Tibial nerve (tissue), 4 donors: ENCODE results near the gene ZNF669. TPM values are rescaled to one million over a fixed set of nuclear protein-coding genes. Genes with fewer than 3 reads are reported as not detected.

ENCODE experiments used
- DNase-seq, 2 donors: peaks; one replicate each; pipeline ENCODE4 v3.0.0-alpha.2; 2019; ENCODE audit warnings: low spot score in 2 of 2
- H3K27ac ChIP-seq, 4 donors: fragments of 200-600 bp; sonication (generic) in 3 of 4; one replicate each; pipeline ENCODE4 v1.5.1; 2017 to 2019; ENCODE audit warnings: mild to moderate bottlenecking in 1 of 4
- H3K27me3 ChIP-seq, 2 donors: fragments of 200-600 bp; sonication (generic) in 1 of 2; one replicate each; pipeline versions ENCODE4 v1.5.1 to v1.6.0; 2017 to 2019
- H3K36me3 ChIP-seq, 3 donors: fragments of 200-600 bp; sonication (generic); one replicate each; pipeline ENCODE4 v1.5.1; 2018 to 2019
- H3K4me1 ChIP-seq, 4 donors: fragments of 200-600 bp; sonication (generic) in 3 of 4; one replicate each; pipeline ENCODE4 v1.5.1; 2017 to 2019
- H3K4me3 ChIP-seq, 4 donors: fragments of 200-600 bp; sonication (generic) in 3 of 4; one replicate each; pipeline ENCODE4 v1.5.1; 2017 to 2019; ENCODE audit warnings: mild to moderate bottlenecking in 1 of 4, moderate library complexity in 1 of 4
- H3K9me3 ChIP-seq, 4 donors: fragments of 200-600 bp; sonication (generic) in 3 of 4; one replicate each; pipeline ENCODE4 v1.5.1; 2017 to 2019
- CTCF ChIP-seq, 5 experiments: fragments of 200-600 bp in 3 of 5; fragments of 450-650 bp in 2 of 5; sonication (generic) in 3 of 5; IDR thresholded peaks; one replicate each; pipeline ENCODE4 v1.5.1; 2016 to 2019; ENCODE audit warnings: antibody characterized with exemption in 5 of 5, mild to moderate bottlenecking in 3 of 5, moderate library complexity in 2 of 5
- EP300 ChIP-seq, 2 donors: sonication (generic); formaldehyde crosslinking; IDR thresholded peaks; one replicate each; pipeline ENCODE4 v1.6.1; 2017; ENCODE audit warnings: antibody characterized with exemption in 2 of 2, mild to moderate bottlenecking in 1 of 2
- POLR2A ChIP-seq, 2 donors: fragments of 450-650 bp; IDR thresholded peaks; one replicate each; pipeline ENCODE4 v1.6.1; 2017; ENCODE audit warnings: antibody characterized with exemption in 2 of 2, mild to moderate bottlenecking in 2 of 2, moderate library complexity in 2 of 2
- WGBS, 2 donors: methylation state at CpG; one replicate each; pipeline ENCODE4 v1.1.5; 2018; 5-methylcytosine and 5-hydroxymethylcytosine counted together
- total RNA-seq, 4 donors: library from RNA; depleted of rRNA; stranded (reverse); fragments of >200 nt; gene quantifications; one replicate each; pipeline ENCODE4 v1.1.0, GENCODE V29; 2016

ZNF669 gene
- total RNA-seq, 4 donors from 2014 or later, result 6.0 to 12.2 (median 8.7) TPM

GRCh38 chr1:247088967-247089366 is 15.2 kb downstream of the ZNF669 start:
- DNase-seq, result no peak
- whole genome bisulfite sequencing, 2 donors, result 90 to 91% methylated on average over 4 of the region's 4 CpGs
- Histone ChIP-seq H3K36me3 (no peaks in the 10 kb centered on the region), H3K4me3 (no peak overlapping the region), H3K27ac (no peak overlapping the region), H3K4me1 (no peaks in the 10 kb centered on the region), H3K9me3 (peaks cover 0 to 6% (median 0%) of the 10 kb centered on the region in 4 donors), H3K27me3 (no peaks in the 10 kb centered on the region)
- no peak for TF ChIP-seq CTCF (IDR thresholded peaks at IDR 0.05)
- no peak for TF ChIP-seq POLR2A (IDR thresholded peaks at IDR 0.05)
- no peak for TF ChIP-seq EP300 (IDR thresholded peaks at IDR 0.05)

GRCh38 chr1:247087256-247087655 is 16.9 kb downstream of the ZNF669 start:
- Histone ChIP-seq H3K36me3 (no peaks in the 10 kb centered on the region), H3K27ac (no peak overlapping the region), H3K4me1 (no peaks in the 10 kb centered on the region), H3K4me3 (no peak overlapping the region), H3K9me3 (peaks cover 0 to 11% (median 0%) of the 10 kb centered on the region in 4 donors), H3K27me3 (no peaks in the 10 kb centered on the region)
- DNase-seq, result no peak
- TF ChIP-seq POLR2A (IDR thresholded peaks at IDR 0.05) (no peak), CTCF (IDR thresholded peaks at IDR 0.05) (no peak), EP300 (IDR thresholded peaks at IDR 0.05) (no peak)
- WGBS, 2 donors, result 60% methylated on average over 1 of the region's 1 CpG

GRCh38 chr1:247085310-247085709 is 18.8 kb downstream of the ZNF669 start:
- Histone ChIP-seq H3K4me3 (no peak overlapping the region), H3K27me3 (no peaks in the 10 kb centered on the region), H3K9me3 (peaks cover 0 to 11% (median 0%) of the 10 kb centered on the region in 4 donors), H3K36me3 (no peaks in the 10 kb centered on the region), H3K4me1 (no peaks in the 10 kb centered on the region), H3K27ac (no peak overlapping the region)
- 86 to 100% methylated on average over 2 to 8 of the region's 8 CpGs for whole genome bisulfite sequencing, 2 donors
- TF ChIP-seq POLR2A (IDR thresholded peaks at IDR 0.05) (no peak), EP300 (IDR thresholded peaks at IDR 0.05) (no peak), CTCF (IDR thresholded peaks at IDR 0.05) (no peak)
- DNase-seq, result no peak

GRCh38 chr1:247084771-247085170 is 19.4 kb downstream of the ZNF669 start:
- Histone ChIP-seq H3K4me1 (no peaks in the 10 kb centered on the region), H3K36me3 (no peaks in the 10 kb centered on the region), H3K27me3 (no peaks in the 10 kb centered on the region), H3K9me3 (peaks cover 0 to 11% (median 0%) of the 10 kb centered on the region in 4 donors), H3K4me3 (no peak overlapping the region), H3K27ac (no peak overlapping the region)
- 92 to 95% methylated on average over 8 of the region's 8 CpGs for WGBS, 2 donors
- no peak for TF ChIP-seq CTCF (IDR thresholded peaks at IDR 0.05)
- no peak for TF ChIP-seq POLR2A (IDR thresholded peaks at IDR 0.05)
- no peak for TF ChIP-seq EP300 (IDR thresholded peaks at IDR 0.05)
- DNase-seq, result no peak

GRCh38 chr1:247079141-247079874 is 24.8 kb downstream of the ZNF669 start:
- Histone ChIP-seq H3K36me3 (peaks cover 0 to 5% (median 0%) of the 10 kb centered on the region in 3 donors), H3K4me3 (peak overlapping the region; percentile 77 to 90 (median 77)), H3K27me3 (no peaks in the 10 kb centered on the region), H3K4me1 (peaks cover 0 to 19% (median 9%) of the 10 kb centered on the region in 4 donors), H3K9me3 (peaks cover 0 to 6% (median 0%) of the 10 kb centered on the region in 4 donors), H3K27ac (peak overlapping the region in 2 of 4 donors; percentile 72 to 90)
- no peak for DNase-seq
- no peak for TF ChIP-seq POLR2A (IDR thresholded peaks at IDR 0.05)
- no peak for TF ChIP-seq EP300 (IDR thresholded peaks at IDR 0.05)
- no peak for TF ChIP-seq CTCF (IDR thresholded peaks at IDR 0.05)
- WGBS, 2 donors, result 40 to 42% methylated on average over 23 of the region's 23 CpGs
